ENCODE data around the gene CLIP1. TPM values are rescaled to one million over a fixed set of nuclear protein-coding genes. Genes with fewer than 3 reads are reported as not detected.
"Not testable (repeated sequence)": the region's sequence is repeated elsewhere in the genome, so short reads cannot be mapped to it uniquely, and the experiment has no call there.

Gene CLIP1
- 10 to 100 TPM; 65.3 to 73.4 TPM for total RNA-seq

GRCh38 chr12:122421821-122422729, at the start of gene CLIP1:
CLIP1 (minus strand) TSS chr12:122422669; CDS start chr12:122380452, 42,217 bp downstream.
- POLR2A ChIA-PET: interaction anchor here (0.7 to 4.1 kb wide), 14 partner anchors 9 to 178 kb away, joined by 3 to 31 read pairs (median 4); partner anchors contain the start of gene ZCCHC8
- no peaks in the 10 kb centered on the region for H3K36me3 Mint-ChIP-seq (ENCODE audit: low read depth)
- CTCF ChIA-PET: interaction anchor here (0.6 to 4.8 kb wide), 9 partner anchors 8 to 79 kb away, joined by 3 to 26 read pairs (median 4); partner anchors contain the start of gene ZCCHC8

GRCh38 chr12:122471324-122472226, 49.1 kb upstream of the CLIP1 start:
- CTCF ChIA-PET: interaction anchor here (0.6 to 6.5 kb wide), 41 partner anchors 9 to 1321 kb away, joined by 3 to 181 read pairs (median 4); partner anchors contain the start of genes CLIP1, KNTC1, RSRC2 and ZCCHC8
- Mint-ChIP-seq H3K27ac (no peak overlapping the region), H3K36me3 (ENCODE audit: low read depth) (peaks cover 35% of the 10 kb centered on the region), H3K4me3 (no peak overlapping the region), H3K27me3 (no peaks in the 10 kb centered on the region), H3K4me1 (peaks cover 23% of the 10 kb centered on the region), H3K9me3 (no peaks in the 10 kb centered on the region)
- no peak for DNase-seq
- POLR2A ChIA-PET: interaction anchor here (0.6 to 2.3 kb wide), 11 partner anchors 19 to 78 kb away, joined by 3 to 33 read pairs (median 4); partner anchors contain the start of genes CLIP1, KNTC1 and RSRC2

More at GRCh38 chr12:122421821-122422729, at the start of gene CLIP1:
- DNase-seq: peak; percentile 68
- Mint-ChIP-seq H3K27me3 (peaks cover 2% of the 10 kb centered on the region), H3K27ac (peak within 1 kb of the TSS; percentile 87), H3K4me1 (peaks cover 42% of the 10 kb centered on the region), H3K4me3 (peak within 1 kb of the TSS; percentile 91), H3K9me3 (no peaks in the 10 kb centered on the region)

- not testable (repeated sequence) for H3K4me3 Mint-ChIP-seq, H3K27ac Mint-ChIP-seq, H3K9me3 Mint-ChIP-seq, H3K27me3 Mint-ChIP-seq
- Mint-ChIP-seq H3K4me1 (peaks cover 20% of the 10 kb centered on the region), H3K36me3 (ENCODE audit: low read depth) (peaks cover 25% of the 10 kb centered on the region)
- ChIA-PET CTCF (interaction anchor here (0.7 to 6.5 kb wide), 13 partner anchors 9 to 135 kb away, joined by 3 to 181 read pairs (median 6); partner anchors contain the start of genes CLIP1 and ZCCHC8), POLR2A (interaction anchor here (1.2 to 2.3 kb wide), 4 partner anchors 18 to 70 kb away, joined by 3 to 33 read pairs (median 6); partner anchors contain the start of genes KNTC1 and RSRC2)
- peak; percentile 14 for DNase-seq
Observed at GRCh38 chr12:122470576-122470975, 48.1 kb upstream of the CLIP1 start.

GRCh38 chr12:122469856-122470255, 47.4 kb upstream of the CLIP1 start:
- CTCF ChIA-PET: interaction anchor here (2.3 to 6.5 kb wide), 4 partner anchors 8 to 69 kb away, joined by 6 to 181 read pairs (median 20); partner anchors contain the start of gene ZCCHC8
- POLR2A ChIA-PET: interaction anchor here (1.2 to 2.2 kb wide), 2 partner anchors 46 to 57 kb away, joined by 3 to 8 read pairs; partner anchors contain the start of genes KNTC1 and RSRC2

GRCh38 chr12:122467983-122468382, 45.5 kb upstream of the CLIP1 start:
- peaks cover 6% of the 10 kb centered on the region for H3K4me1 Mint-ChIP-seq
- H3K27me3 Mint-ChIP-seq: no peaks in the 10 kb centered on the region
- no peaks in the 10 kb centered on the region for H3K9me3 Mint-ChIP-seq
- POLR2A ChIA-PET: no interaction called here
- no peak overlapping the region for H3K27ac Mint-ChIP-seq
- CTCF ChIA-PET: interaction anchor here (0.6 kb wide), 1 partner anchor 65 kb away, joined by 3 read pairs; no protein-coding TSS in a partner anchor
- DNase-seq: no peak
- no peak overlapping the region for H3K4me3 Mint-ChIP-seq
- peaks cover 3% of the 10 kb centered on the region for H3K36me3 Mint-ChIP-seq (ENCODE audit: low read depth)

More at GRCh38 chr12:122469856-122470255, 47.4 kb upstream of the CLIP1 start:
- H3K4me1 Mint-ChIP-seq: peaks cover 15% of the 10 kb centered on the region
- H3K27ac Mint-ChIP-seq, H3K9me3 Mint-ChIP-seq, H3K4me3 Mint-ChIP-seq, H3K27me3 Mint-ChIP-seq: not testable (repeated sequence)
- DNase-seq: peak; percentile 9
- peaks cover 19% of the 10 kb centered on the region for H3K36me3 Mint-ChIP-seq (ENCODE audit: low read depth)

GRCh38 chr12:122464317-122465042, 42.0 kb upstream of the CLIP1 start:
- DNase-seq; CTCF ChIA-PET; H3K36me3 Mint-ChIP-seq (ENCODE audit: low read depth); H3K27me3 Mint-ChIP-seq; H3K4me1 Mint-ChIP-seq; H3K9me3 Mint-ChIP-seq; H3K4me3 Mint-ChIP-seq; POLR2A ChIA-PET; H3K27ac Mint-ChIP-seq: not testable (repeated sequence)

- Mint-ChIP-seq H3K36me3 (ENCODE audit: low read depth) (no peaks in the 10 kb centered on the region), H3K4me1 (peaks cover 18% of the 10 kb centered on the region), H3K4me3 (no peak overlapping the region), H3K27me3 (no peaks in the 10 kb centered on the region), H3K9me3 (no peaks in the 10 kb centered on the region), H3K27ac (no peak overlapping the region)
- CTCF ChIA-PET: interaction anchor here (0.7 to 3.7 kb wide), 3 partner anchors 11 to 838 kb away, joined by 3 to 30 read pairs (median 5); no protein-coding TSS in a partner anchor
- POLR2A ChIA-PET: interaction anchor here (0.7 kb wide), 1 partner anchor 35 kb away, joined by 3 read pairs; no protein-coding TSS in a partner anchor
- no peak for DNase-seq
Observed at GRCh38 chr12:122460641-122461040, 38.2 kb upstream of the CLIP1 start.

- POLR2A ChIA-PET: no interaction called here
Observed at GRCh38 chr12:122460061-122460460, 37.6 kb upstream of the CLIP1 start.

GRCh38 chr12:122459211-122459610, 36.7 kb upstream of the CLIP1 start:
- ChIA-PET CTCF (interaction anchor here (0.6 kb wide), 1 partner anchor 13 kb away, joined by 3 read pairs; no protein-coding TSS in a partner anchor), POLR2A (no interaction called here)
- Mint-ChIP-seq H3K27ac (no peak overlapping the region), H3K4me1 (peaks cover 24% of the 10 kb centered on the region), H3K4me3 (no peak overlapping the region), H3K36me3 (ENCODE audit: low read depth) (no peaks in the 10 kb centered on the region), H3K9me3 (no peaks in the 10 kb centered on the region), H3K27me3 (no peaks in the 10 kb centered on the region)
- DNase-seq: no peak

More at GRCh38 chr12:122460061-122460460, 37.6 kb upstream of the CLIP1 start:
- no peak overlapping the region for H3K27ac Mint-ChIP-seq
- no peak for DNase-seq
- no peak overlapping the region for H3K4me3 Mint-ChIP-seq
- no peaks in the 10 kb centered on the region for H3K27me3 Mint-ChIP-seq
- no peaks in the 10 kb centered on the region for H3K9me3 Mint-ChIP-seq
- peaks cover 18% of the 10 kb centered on the region for H3K4me1 Mint-ChIP-seq
- CTCF ChIA-PET: interaction anchor here (0.7 to 3.7 kb wide), 3 partner anchors 11 to 838 kb away, joined by 3 to 30 read pairs (median 5); no protein-coding TSS in a partner anchor
- no peaks in the 10 kb centered on the region for H3K36me3 Mint-ChIP-seq (ENCODE audit: low read depth)

- ChIA-PET CTCF (interaction anchor here (0.6 to 1.6 kb wide), 3 partner anchors 12 to 59 kb away, joined by 3 to 6 read pairs (median 3); no protein-coding TSS in a partner anchor), POLR2A (interaction anchor here (0.5 to 0.6 kb wide), 2 partner anchors 9 to 29 kb away, joined by 3 read pairs; no protein-coding TSS in a partner anchor)
- H3K4me3 Mint-ChIP-seq: no peak overlapping the region
- H3K27ac Mint-ChIP-seq: peak overlapping the region; percentile 65
- DNase-seq: no peak
- no peaks in the 10 kb centered on the region for H3K27me3 Mint-ChIP-seq
- peaks cover 32% of the 10 kb centered on the region for H3K4me1 Mint-ChIP-seq
- H3K36me3 Mint-ChIP-seq (ENCODE audit: low read depth): peaks cover 4% of the 10 kb centered on the region
- no peaks in the 10 kb centered on the region for H3K9me3 Mint-ChIP-seq
Observed at GRCh38 chr12:122458105-122459035, 35.9 kb upstream of the CLIP1 start.
